H1 (cell line): Measurements from ENCODE around the gene OR10G7. TPM values are rescaled to one million over a fixed set of nuclear protein-coding genes. Genes with fewer than 3 reads are reported as not detected.
A peak's percentile ranks its signal among the peaks of the same experiment; 100 is the strongest.

ENCODE experiments used
- CTCF ChIA-PET: fragments of 300-600 bp; sonication (Branson Sonifier 250); formaldehyde crosslinking; loops from one replicate; lab custom pipeline; 2021; ENCODE audit not compliant: partially characterized antibody; lab: Charles Lee
- POLR2A ChIA-PET: fragments of 300-600 bp; sonication (Branson Sonifier 250); formaldehyde crosslinking; loops from one replicate; lab custom pipeline; 2021; ENCODE audit warnings: inconsistent platforms; ENCODE audit not compliant: partially characterized antibody; lab: Charles Lee
- DNase-seq, 2 experiments: peaks; one replicate each; pipeline versions ENCODE4 v3.0.0 to v3.0.0-alpha.2; 2010 to 2022; ENCODE audit warnings: low spot score in 2 of 2, low read depth in 1 of 2, mixed read lengths in 1 of 2
- FAIRE-seq: peaks from 2 replicates; lab custom pipeline; 2011; peaks lifted over from hg19 to GRCh38; lab: Jason Lieb, UNC
- H2AFZ ChIP-seq: 2 replicates; pipeline ENCODE4 v1.8.1; 2012; ENCODE audit warnings: low read length, inconsistent platforms
- H2AK5ac ChIP-seq: 2 replicates; pipeline ENCODE4 v1.6.1; 2013; ENCODE audit warnings: low read depth, low read length
- H2BK120ac ChIP-seq: replicated peaks from 2 replicates; pipeline ENCODE3; 2013; ENCODE audit warnings: low read depth, low read length, inconsistent platforms
- H2BK12ac ChIP-seq: 2 replicates; pipeline ENCODE4 v1.6.1; 2013; ENCODE audit warnings: low read depth, low read length
- H2BK15ac ChIP-seq: 2 replicates; pipeline ENCODE4 v1.6.1; 2013; ENCODE audit warnings: low read length
- H2BK20ac ChIP-seq: 2 replicates; pipeline ENCODE4 v1.6.1; 2013; ENCODE audit warnings: low read length
- H2BK5ac ChIP-seq: 2 replicates; pipeline ENCODE4 v1.6.1; 2013; ENCODE audit warnings: low read depth, low read length
- H3K14ac ChIP-seq: 2 replicates; pipeline ENCODE4 v1.6.1; 2013; ENCODE audit warnings: inconsistent platforms; ENCODE audit not compliant: insufficient read length
- H3K18ac ChIP-seq: 2 replicates; pipeline ENCODE4 v1.6.1; 2013; ENCODE audit warnings: low read length; ENCODE audit errors: extremely low read depth
- H3K23ac ChIP-seq: 2 replicates; pipeline ENCODE4 v1.6.1; 2013; ENCODE audit warnings: inconsistent platforms; ENCODE audit not compliant: insufficient read length
- H3K23me2 ChIP-seq: 2 replicates; pipeline ENCODE4 v1.6.1; 2013; ENCODE audit warnings: low read depth, low read length
- H3K27ac ChIP-seq: 2 replicates; pipeline ENCODE4 v1.6.1; 2011; ENCODE audit warnings: low read depth, low read length, inconsistent platforms
- H3K27me3 ChIP-seq, 4 experiments: replicated peaks in 1 of 4; 1 replicate in 1 of 4; 2 replicates in 3 of 4; pipeline versions ENCODE4 v1.6.1 to v1.8.1; 2011 to 2013; ENCODE audit warnings: low read length in 3 of 4, mild to moderate bottlenecking in 3 of 4, inconsistent platforms in 2 of 4, mixed read lengths in 2 of 4, moderate library complexity in 1 of 4; ENCODE audit not compliant: control insufficient read depth in 3 of 4, insufficient read depth in 3 of 4; ENCODE audit errors: extremely low read depth in 1 of 4
- H3K36me3 ChIP-seq, 4 experiments: 2 replicates each; pipeline versions ENCODE4 v1.6.1 to v1.8.1; 2011 to 2013; ENCODE audit warnings: mild to moderate bottlenecking in 4 of 4, low read length in 3 of 4, moderate library complexity in 2 of 4, control low read depth in 1 of 4, inconsistent platforms in 1 of 4; ENCODE audit not compliant: insufficient read depth in 4 of 4, control insufficient read depth in 2 of 4
- H3K4ac ChIP-seq: replicated peaks from 2 replicates; pipeline ENCODE3; 2013; ENCODE audit warnings: low read length, low read depth, mixed read lengths, inconsistent platforms; ENCODE audit not compliant: insufficient read length
- H3K4me1 ChIP-seq, 4 experiments: replicated peaks in 1 of 4; 1 replicate in 1 of 4; 2 replicates in 3 of 4; pipeline versions ENCODE4 v1.6.1 to v1.8.1; 2011 to 2013; ENCODE audit warnings: low read length in 3 of 4, inconsistent platforms in 2 of 4, mixed read lengths in 1 of 4; ENCODE audit not compliant: insufficient read depth in 4 of 4, control insufficient read depth in 3 of 4
- H3K4me2 ChIP-seq, 2 experiments: 2 replicates each; pipeline versions ENCODE4 v1.6.1 to v1.8.1; 2011 to 2013; ENCODE audit warnings: low read depth in 2 of 2, low read length in 2 of 2, control low read depth in 1 of 2, inconsistent platforms in 1 of 2, mild to moderate bottlenecking in 1 of 2; ENCODE audit not compliant: insufficient read depth in 1 of 2
- H3K4me3 ChIP-seq, 4 experiments: fragments of 200-600, 300-600 bp in 1 of 4; sonication (generic), shearing (Covaris generic), sonication (Bioruptor Twin) in 1 of 4; 2 replicates each; pipeline versions ENCODE4 v1.5.1 to v1.8.1; 2011 to 2016; ENCODE audit warnings: low read length in 4 of 4, low read depth in 3 of 4, control low read depth in 2 of 4, inconsistent platforms in 2 of 4, mild to moderate bottlenecking in 2 of 4, mixed read lengths in 1 of 4, moderate library complexity in 1 of 4; ENCODE audit not compliant: insufficient read depth in 2 of 4; ENCODE audit errors: extremely low read depth in 1 of 4
- H3K56ac ChIP-seq: replicated peaks from 2 replicates; pipeline ENCODE3; 2013; ENCODE audit warnings: low read depth, mild to moderate bottlenecking, mixed read lengths, low read length, inconsistent platforms; ENCODE audit not compliant: insufficient read length
- H3K79me1 ChIP-seq: 2 replicates; pipeline ENCODE4 v1.6.1; 2013; ENCODE audit warnings: low read depth, low read length, control low read depth
- H3K79me2 ChIP-seq, 2 experiments: 2 replicates each; pipeline versions ENCODE4 v1.6.1 to v1.8.1; 2012 to 2013; ENCODE audit warnings: low read length in 2 of 2, mild to moderate bottlenecking in 2 of 2, inconsistent platforms in 1 of 2; ENCODE audit not compliant: insufficient read depth in 2 of 2, control insufficient read depth in 1 of 2
- H3K9ac ChIP-seq, 4 experiments: replicated peaks in 1 of 4; 1 replicate in 1 of 4; 2 replicates in 3 of 4; pipeline versions ENCODE4 v1.6.1 to v1.8.1; 2011 to 2013; ENCODE audit warnings: low read depth in 3 of 4, low read length in 3 of 4, control low read depth in 2 of 4, mild to moderate bottlenecking in 2 of 4, moderate library complexity in 2 of 4, inconsistent platforms in 1 of 4; ENCODE audit errors: extremely low read depth in 1 of 4
- H3K9me3 ChIP-seq, 2 experiments: 2 replicates each; pipeline versions ENCODE4 v1.6.1 to v1.8.1; 2012 to 2013; ENCODE audit warnings: mild to moderate bottlenecking in 2 of 2, moderate library complexity in 2 of 2, control low read depth in 1 of 2, inconsistent platforms in 1 of 2, low read depth in 1 of 2, low read length in 1 of 2, mixed read lengths in 1 of 2; ENCODE audit not compliant: insufficient read depth in 2 of 2
- H4K20me1 ChIP-seq, 2 experiments: replicated peaks in 1 of 2; 2 replicates each; pipeline versions ENCODE3 to v1.8.1; 2011 to 2013; ENCODE audit warnings: inconsistent platforms in 2 of 2, low read length in 2 of 2, mild to moderate bottlenecking in 1 of 2; ENCODE audit not compliant: insufficient read depth in 2 of 2, control insufficient read depth in 1 of 2
- H4K5ac ChIP-seq: 2 replicates; pipeline ENCODE4 v1.6.1; 2013; ENCODE audit warnings: low read length, low read depth, mixed read lengths, inconsistent platforms; ENCODE audit not compliant: insufficient read length
- H4K8ac ChIP-seq: 2 replicates; pipeline ENCODE4 v1.8.0; 2013; ENCODE audit warnings: mild to moderate bottlenecking, moderate library complexity, low read length, inconsistent platforms; ENCODE audit not compliant: insufficient read depth; ENCODE audit errors: extremely low read depth
- H4K91ac ChIP-seq: replicated peaks from 2 replicates; pipeline ENCODE3; 2013; ENCODE audit warnings: low read length, mixed read lengths, inconsistent platforms; ENCODE audit not compliant: insufficient read length
- CTCF ChIP-seq, 3 experiments: IDR thresholded peaks; 1 replicate in 2 of 3; 2 replicates in 1 of 3; pipeline versions ENCODE4 v1.5.1 to v1.6.1; 2011; ENCODE audit warnings: low read length in 3 of 3, mild to moderate bottlenecking in 3 of 3, inconsistent platforms in 2 of 3, low read depth in 1 of 3, moderate library complexity in 1 of 3; ENCODE audit not compliant: insufficient read depth in 1 of 3; ENCODE audit errors: control extremely low read depth in 1 of 3
- EZH2 ChIP-seq: fragments of 200-600 bp; sonication (generic); IDR thresholded peaks from 2 replicates; pipeline ENCODE4 v1.7.1; 2012; ENCODE audit warnings: low read depth, mild to moderate bottlenecking, moderate library complexity, low read length, inconsistent platforms; ENCODE audit not compliant: severe bottlenecking
- MAX ChIP-seq: IDR thresholded peaks from 2 replicates; pipeline ENCODE4 v1.6.1; 2012; ENCODE audit warnings: inconsistent platforms
- RAD21 ChIP-seq, 2 experiments: IDR thresholded peaks in 1 of 2; conservative IDR thresholded peaks in 1 of 2; 2 replicates each; pipeline ENCODE4 v1.6.1; 2011; ENCODE audit warnings: low read depth in 2 of 2, low read length in 2 of 2, improper control_type of control experiment in 1 of 2, inconsistent platforms in 1 of 2, mild to moderate bottlenecking in 1 of 2, moderate library complexity in 1 of 2
- WGBS, 2 experiments: shearing (Covaris generic) in 1 of 2; methylation state at CpG; one replicate each; pipeline versions ENCODE4 v1.1.6 to v1.1.7; 2013 to 2015; ENCODE audit warnings: low lambda C conversion rate in 2 of 2, mixed read lengths in 2 of 2, inconsistent platforms in 1 of 2, low coverage in 1 of 2, missing lambda C conversion rate in 1 of 2; ENCODE audit not compliant: insufficient replicate concordance in 2 of 2, insufficient coverage in 1 of 2, insufficient read length in 1 of 2; ENCODE audit errors: extremely low coverage in 1 of 2, missing lambda C conversion rate in 1 of 2; 5-methylcytosine and 5-hydroxymethylcytosine counted together
- polyA plus RNA-seq, 7 experiments: library from polyadenylated mRNA; depleted of rRNA in 3 of 7; stranded (reverse) in 5 of 7; unstranded in 2 of 7; fragments of >200 nt in 5 of 7; fragments of 200-250 nt in 2 of 7; gene quantifications; 1 replicate in 5 of 7; 2 replicates in 1 of 7; 4 replicates in 1 of 7; pipeline versions ENCODE4 v1.2.1 to v1.2.3, GENCODE V29; 2011 to 2013; ENCODE audit warnings: missing spikeins in 2 of 7, mixed read lengths in 2 of 7
- total RNA-seq: library from RNA; stranded (reverse); fragmentation: NEBNext Ultra II Directional; extraction: Animal tissue kit (Norgen Biotek cat#: 25700); gene quantifications from 2 replicates; pipeline ENCODE4 v1.2.1, GENCODE V29; 2021

Gene OR10G7
- total and polyA plus RNA-seq, 2 of the 8 experiments (the other 6 are each of a cell fraction or from before 2014, with no cell fraction given) = not detected

- 19% methylated on average over 8 of the region's 8 CpGs; no CpG with 5 or more reads in 1 of the 2 experiments for whole genome bisulfite sequencing, 2 experiments
- no peak overlapping the region for H3K56ac ChIP-seq
- H2AFZ ChIP-seq = peak overlapping the region; percentile 99; the same call in 1 of the 2 replicates
These were observed 29.9 kb upstream of the OR10G7 start for GRCh38 chr11:124070915-124071622.

More at GRCh38 chr11:124070915-124071622, 29.9 kb upstream of the OR10G7 start:
- Histone ChIP-seq H3K18ac (no peak overlapping the region), H3K79me2 (no peaks in the 10 kb centered on the region), H3K9me3 (no peaks in the 10 kb centered on the region), H3K27ac (no peak overlapping the region), H3K79me1 (no peaks in the 10 kb centered on the region), H3K36me3 (no peaks in the 10 kb centered on the region), H3K4me2 (no peak overlapping the region), H3K14ac (no peak overlapping the region), H3K27me3 (no peaks in the 10 kb centered on the region), H3K9ac (no peak overlapping the region), H2BK5ac (no peak overlapping the region), H3K23ac (no peak overlapping the region), H4K20me1 (no peaks in the 10 kb centered on the region), H4K5ac (no peak overlapping the region), H2BK15ac (no peak overlapping the region), H4K8ac (no peak overlapping the region), H3K23me2 (no peaks in the 10 kb centered on the region), H3K4me1 (peaks cover 0 to 3% (median 2%) of the 10 kb centered on the region in 4 experiments; a peak in 3 of 7 replicates), H4K91ac (no peak overlapping the region), H3K4ac (no peak overlapping the region), H2AK5ac (no peak overlapping the region), H3K4me3 (no peak overlapping the region), H2BK20ac (no peak overlapping the region), H2BK12ac (no peak overlapping the region), H2BK120ac (no peak overlapping the region)
- POLR2A ChIA-PET = no interaction called here
- TF ChIP-seq RAD21 (IDR thresholded peaks at IDR 0.05 in 1 of 2, conservative IDR thresholded peaks at IDR 0.05 in 1 of 2; ENCODE audit: low read depth in 2 of 2, low read length in 2 of 2) (peak; percentile 80 to 85), MAX (no peak), EZH2 (no peak), CTCF (IDR thresholded peaks at IDR 0.05; ENCODE audit: control extremely low read depth in 1 of 3, insufficient read depth in 1 of 3, low read depth in 1 of 3, low read length in 3 of 3) (peak; percentile 35 to 72 (median 65))
- peak; percentile 74 to 77 for DNase-seq
- CTCF ChIA-PET = interaction anchor here (0.5 to 6.7 kb wide), 47 partner anchors 11 to 663 kb away, joined by 3 to 43 read pairs (median 3); partner anchors contain the start of genes OR8B4 and VWA5A
- FAIRE-seq = peak; percentile 88
